Activated naive CD4-positive, alpha-beta T cell treated with anti-CD3 and anti-CD28 coated beads for 36 hours (primary cell): ENCODE measurements around the gene BIRC7. TPM values are rescaled to one million over a fixed set of nuclear protein-coding genes. Genes with fewer than 3 reads are reported as not detected.
"Not testable (repeated sequence)": the region's sequence is repeated elsewhere in the genome, so short reads cannot be mapped to it uniquely, and the experiment has no call there.

Experiments
- CTCF ChIA-PET: fragments of 350-600 bp; sonication (Branson Sonifier 250); formaldehyde crosslinking; loops from one replicate; lab custom pipeline; 2021; ENCODE audit warnings: antibody characterized with exemption; lab: Charles Lee
- DNase-seq: peaks from one replicate; pipeline ENCODE4 v3.0.0-alpha.2; 2020
- H3K27ac Mint-ChIP-seq: one replicate; pipeline ENCODE4 v1.8.0; 2021; ENCODE audit warnings: mild to moderate bottlenecking, mixed read lengths
- H3K27me3 Mint-ChIP-seq: one replicate; pipeline ENCODE4 v1.8.0; 2021; ENCODE audit warnings: low read depth, mixed read lengths
- H3K36me3 Mint-ChIP-seq: one replicate; pipeline ENCODE4 v1.8.0; 2021; ENCODE audit warnings: low read depth, mixed read lengths
- H3K4me1 Mint-ChIP-seq: one replicate; pipeline ENCODE4 v1.8.0; 2021; ENCODE audit warnings: low read depth, mixed read lengths
- H3K4me3 Mint-ChIP-seq: one replicate; pipeline ENCODE4 v1.8.0; 2021; ENCODE audit warnings: mild to moderate bottlenecking, moderate library complexity, mixed read lengths
- H3K9me3 Mint-ChIP-seq: one replicate; pipeline ENCODE4 v1.8.0; 2021; ENCODE audit warnings: mixed read lengths
- intact Hi-C: fragments of 100-400 bp; cut with micrococcal nuclease; formaldehyde crosslinking; loops from one replicate; pipeline ENCODE4 v1.15.1; 2023
- total RNA-seq, 2 experiments: library from RNA; stranded (reverse); gene quantifications; one replicate each; pipeline ENCODE4 v1.2.3, GENCODE V29; 2021

The BIRC7 gene
- total RNA-seq, 2 experiments from 2014 or later, result not detected

DNA sequence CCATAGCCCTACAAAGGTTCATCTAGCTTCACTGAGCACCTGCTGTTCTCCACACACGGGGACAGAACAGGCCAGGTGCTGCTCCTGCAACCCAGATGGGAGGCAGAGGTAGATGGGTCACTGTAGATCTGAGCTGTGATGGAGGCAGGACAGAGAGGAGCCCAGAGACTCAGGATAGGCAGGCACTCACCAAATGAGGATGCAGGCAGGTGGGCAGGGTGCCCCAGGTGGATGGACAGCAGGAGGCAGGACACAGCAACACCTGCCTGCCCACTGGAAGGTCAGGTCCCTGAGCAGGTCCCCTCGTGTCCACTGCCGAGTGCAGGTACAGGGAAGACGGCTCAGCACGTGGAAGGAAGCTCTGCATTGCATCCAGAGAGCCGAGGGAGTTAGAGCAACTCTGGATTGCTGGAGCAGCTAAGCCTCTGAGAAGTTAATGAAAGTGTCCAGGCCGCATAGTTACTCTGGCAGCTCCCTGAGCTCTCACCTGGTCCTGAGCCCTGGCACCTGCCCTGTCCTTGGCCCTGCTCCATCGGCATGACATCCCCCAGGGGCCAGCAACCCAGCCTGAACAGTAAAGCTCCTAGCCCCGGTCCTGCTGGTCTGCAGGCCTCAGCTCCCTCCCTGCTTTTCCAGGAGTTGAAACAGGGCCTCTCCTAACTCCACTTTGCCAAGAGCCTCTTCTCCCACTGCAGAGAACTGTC, 14.9 kb upstream of the BIRC7 start:
- Mint-ChIP-seq H3K4me3 (no peak overlapping the region), H3K27me3 (no peaks in the 10 kb centered on the region), H3K36me3 (no peaks in the 10 kb centered on the region), H3K9me3 (no peaks in the 10 kb centered on the region), H3K27ac (no peak overlapping the region), H3K4me1 (peaks cover 7% of the 10 kb centered on the region)
- intact Hi-C loops, result no loop called here
- CTCF ChIA-PET, result interaction anchor here (1.2 kb wide), 1 partner anchor 141 kb away, joined by 5 read pairs; no protein-coding TSS in a partner anchor
- DNase-seq, result no peak

DNA sequence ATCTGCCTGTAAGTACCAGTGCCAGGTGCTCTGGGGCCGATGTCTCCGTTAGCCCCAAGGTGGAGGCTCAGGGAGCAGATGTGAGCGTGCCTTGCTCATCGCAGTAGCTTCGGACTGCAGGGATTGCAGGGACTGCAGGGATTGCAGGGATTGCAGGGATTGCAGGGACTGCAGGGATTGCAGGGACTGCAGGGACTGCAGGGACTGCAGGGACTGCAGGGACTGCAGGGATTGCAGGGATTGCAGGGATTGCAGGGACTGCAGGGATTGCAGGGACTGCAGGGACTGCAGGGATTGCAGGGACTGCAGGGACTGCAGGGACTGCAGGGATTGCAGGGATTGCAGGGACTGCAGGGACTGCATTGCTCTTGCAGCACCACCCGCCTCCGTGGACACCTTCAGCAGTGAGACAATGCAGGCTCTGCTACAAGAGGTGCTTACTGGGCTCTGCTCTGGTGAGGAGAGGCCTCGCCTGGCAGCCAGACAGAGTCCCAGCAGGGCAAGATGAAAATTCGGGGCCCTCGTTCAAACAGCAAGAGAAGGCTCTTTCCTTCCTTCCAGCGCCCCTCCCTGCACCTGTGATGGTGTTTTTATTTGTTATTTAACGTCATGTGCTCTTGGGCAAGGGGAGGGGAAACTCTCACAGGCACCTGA, 14.2 kb upstream of the BIRC7 start:
- H3K27ac Mint-ChIP-seq, H3K4me1 Mint-ChIP-seq, H3K9me3 Mint-ChIP-seq, H3K36me3 Mint-ChIP-seq, H3K27me3 Mint-ChIP-seq, DNase-seq, intact Hi-C loops, H3K4me3 Mint-ChIP-seq: not testable (repeated sequence)
- CTCF ChIA-PET, result interaction anchor here (1.2 kb wide), 1 partner anchor 141 kb away, joined by 5 read pairs; no protein-coding TSS in a partner anchor

DNA sequence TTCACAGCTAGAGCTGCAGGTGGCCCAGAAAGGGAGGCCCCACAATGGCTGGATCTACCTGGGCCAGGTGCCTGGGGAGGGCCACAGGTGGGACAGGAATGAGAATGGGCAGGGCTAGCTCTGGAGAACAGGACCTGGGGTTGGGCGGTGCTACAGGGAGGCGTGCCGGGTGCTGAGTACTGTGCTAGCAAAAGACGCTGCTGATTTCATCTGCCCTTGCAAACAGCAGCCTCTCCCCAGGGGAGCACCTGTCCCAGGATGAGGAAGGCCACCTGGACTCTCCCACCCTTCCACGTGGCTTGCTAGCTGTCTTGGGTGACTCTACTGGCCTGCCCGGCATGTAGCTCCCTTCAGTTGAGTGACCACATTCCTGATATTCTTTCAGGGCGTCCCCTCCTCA, 13.2 kb upstream of the BIRC7 start:
- Mint-ChIP-seq H3K4me1 (no peaks in the 10 kb centered on the region), H3K9me3 (no peaks in the 10 kb centered on the region), H3K27me3 (no peaks in the 10 kb centered on the region), H3K4me3 (no peak overlapping the region), H3K27ac (no peak overlapping the region), H3K36me3 (no peaks in the 10 kb centered on the region)
- DNase-seq, result no peak
- intact Hi-C loops, result no loop called here
- CTCF ChIA-PET, result interaction anchor here (0.6 to 5.4 kb wide), 16 partner anchors 9 to 243 kb away, joined by 3 to 54 read pairs (median 7); partner anchors contain the start of genes BIRC7 and YTHDF1

DNA sequence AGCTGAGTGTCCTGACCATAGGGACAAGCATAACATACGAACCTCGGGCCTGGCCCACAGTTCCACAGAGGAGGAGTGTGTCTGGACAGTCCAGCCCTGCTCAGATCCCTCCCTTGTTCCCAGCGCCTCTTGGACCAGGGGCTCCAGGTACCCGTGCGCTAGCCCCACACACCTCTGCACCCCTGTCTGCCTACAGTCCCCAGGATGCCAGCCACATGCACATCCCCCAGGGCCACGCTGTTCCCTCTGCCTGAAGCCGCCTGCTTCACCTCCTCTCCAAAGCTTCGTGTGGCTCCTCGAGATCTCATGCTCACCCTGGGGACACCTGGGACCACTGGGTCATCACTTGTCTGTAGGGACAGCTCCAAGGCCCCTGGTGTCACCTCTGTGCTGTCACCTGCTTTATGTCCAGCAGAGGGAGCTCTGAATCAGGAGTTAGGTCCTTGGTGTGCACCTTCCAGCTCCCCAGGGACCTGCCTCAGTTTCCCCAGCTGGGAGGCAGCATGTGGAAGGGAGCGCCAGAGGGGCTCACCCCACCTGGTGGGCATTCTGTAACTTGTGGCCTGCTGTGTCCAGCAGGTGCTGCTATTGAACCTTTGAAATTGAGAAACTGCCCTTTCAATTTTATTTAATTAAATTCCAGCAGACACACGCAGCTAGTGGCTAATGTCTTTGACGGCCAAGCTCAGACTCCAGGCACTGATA, 12.4 kb upstream of the BIRC7 start:
- Mint-ChIP-seq H3K36me3 (no peaks in the 10 kb centered on the region), H3K27me3 (no peaks in the 10 kb centered on the region), H3K27ac (no peak overlapping the region), H3K4me3 (no peak overlapping the region), H3K9me3 (no peaks in the 10 kb centered on the region), H3K4me1 (no peaks in the 10 kb centered on the region)
- DNase-seq, result peak; percentile 63
- intact Hi-C loops, result loop anchor here (1.0 kb wide), 3 partner anchors 28 to 158 kb away; no protein-coding TSS in a partner anchor
- CTCF ChIA-PET, result interaction anchor here (0.6 to 5.4 kb wide), 35 partner anchors 10 to 273 kb away, joined by 3 to 54 read pairs (median 4); partner anchors contain the start of genes ARFGAP1, BIRC7 and YTHDF1

DNA sequence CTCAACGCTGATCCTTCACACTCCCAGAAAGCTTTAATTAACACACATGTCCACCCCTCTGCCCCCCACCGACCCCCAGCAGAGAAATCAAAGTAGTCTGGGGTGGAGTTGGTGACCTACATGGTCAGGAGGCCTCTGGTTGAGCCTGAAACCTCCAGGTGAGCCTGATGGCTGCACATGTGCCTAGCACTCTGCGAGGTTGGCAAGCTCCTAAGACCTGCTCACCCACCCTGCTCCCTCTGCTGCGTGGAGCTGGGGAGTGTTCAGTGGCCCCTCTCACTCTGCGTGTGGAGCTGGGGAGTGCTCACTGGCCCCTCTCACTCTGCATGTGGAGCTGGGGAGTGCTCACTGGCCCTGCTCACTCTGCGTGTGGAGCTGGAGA, 11.9 kb upstream of the BIRC7 start:
- CTCF ChIA-PET, result interaction anchor here (0.6 to 5.4 kb wide), 31 partner anchors 10 to 273 kb away, joined by 3 to 54 read pairs (median 5); partner anchors contain the start of genes ARFGAP1, BIRC7 and YTHDF1
- no peak overlapping the region for H3K27ac Mint-ChIP-seq
- intact Hi-C loops, result loop anchor here (1.0 kb wide), 3 partner anchors 27 to 157 kb away; no protein-coding TSS in a partner anchor

DNA sequence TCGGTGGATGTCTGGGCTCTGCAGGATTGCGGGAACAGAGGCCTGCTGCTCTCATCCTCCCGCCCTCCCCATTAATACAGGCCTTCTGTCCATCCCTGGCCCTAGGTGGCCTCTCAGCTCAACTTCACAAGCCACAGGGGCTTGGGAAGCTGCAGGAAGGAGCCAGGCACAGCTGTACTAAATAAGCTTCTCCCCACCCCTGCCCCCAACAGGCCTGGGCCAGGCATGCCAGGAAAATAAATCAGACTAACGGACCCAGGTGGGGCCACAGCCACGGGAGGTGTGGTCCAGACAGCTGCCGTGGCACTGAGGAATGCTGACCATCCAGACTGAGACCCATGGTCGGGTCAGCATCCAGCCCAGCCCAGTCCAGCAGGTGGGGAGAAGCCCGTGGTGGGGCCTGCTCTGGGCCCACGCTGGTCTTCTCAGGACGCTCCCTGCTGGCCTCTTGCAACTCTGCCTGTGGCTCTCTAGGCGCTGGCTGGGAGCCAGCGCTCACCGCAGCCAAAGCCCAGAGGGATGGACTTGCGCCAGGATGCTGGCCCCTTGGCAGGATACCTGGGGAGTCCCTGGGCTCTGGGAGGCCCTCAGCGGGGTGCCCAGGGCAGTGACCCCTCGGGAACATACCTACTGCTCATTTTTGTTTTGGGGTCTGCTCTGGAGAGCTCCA, 11.2 kb upstream of the BIRC7 start:
- Mint-ChIP-seq H3K4me1 (no peaks in the 10 kb centered on the region), H3K36me3 (no peaks in the 10 kb centered on the region), H3K4me3 (no peak overlapping the region), H3K27ac (no peak overlapping the region), H3K27me3 (peaks cover 6% of the 10 kb centered on the region), H3K9me3 (no peaks in the 10 kb centered on the region)
- no peak for DNase-seq
- CTCF ChIA-PET, result interaction anchor here (1.1 to 5.4 kb wide), 16 partner anchors 10 to 272 kb away, joined by 3 to 54 read pairs (median 10); partner anchors contain the start of genes ARFGAP1, BIRC7 and YTHDF1
- intact Hi-C loops, result no loop called here

More for the DNA sequence above, 11.9 kb upstream of the BIRC7 start:
- Mint-ChIP-seq H3K9me3 (no peaks in the 10 kb centered on the region), H3K4me1 (no peaks in the 10 kb centered on the region), H3K4me3 (no peak overlapping the region), H3K27me3 (no peaks in the 10 kb centered on the region), H3K36me3 (no peaks in the 10 kb centered on the region)
- no peak for DNase-seq

DNA sequence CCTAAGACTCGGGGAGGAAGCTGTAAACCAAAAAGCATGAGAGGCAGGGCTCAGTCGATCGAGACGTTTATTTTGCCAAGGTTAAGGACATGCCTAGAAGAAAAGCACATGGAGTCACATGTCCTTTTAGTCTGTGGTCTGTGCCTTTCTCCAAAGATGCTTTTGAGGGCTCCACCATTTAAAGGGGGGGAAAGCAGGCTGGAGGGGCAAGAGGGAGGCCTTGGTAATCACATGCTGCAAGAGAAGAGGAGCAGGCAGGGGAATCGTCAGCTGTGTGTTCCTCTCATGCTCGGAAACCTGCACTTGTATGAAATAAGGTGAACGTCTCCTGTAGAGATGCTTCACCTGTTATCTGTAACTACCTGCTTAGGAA, 10.6 kb upstream of the BIRC7 start:
- Mint-ChIP-seq H3K4me1 (no peaks in the 10 kb centered on the region), H3K9me3 (no peaks in the 10 kb centered on the region), H3K36me3 (no peaks in the 10 kb centered on the region), H3K27me3 (peaks cover 10% of the 10 kb centered on the region), H3K27ac (no peak overlapping the region), H3K4me3 (no peak overlapping the region)
- no peak for DNase-seq
- CTCF ChIA-PET, result interaction anchor here (1.6 to 5.4 kb wide), 7 partner anchors 10 to 155 kb away, joined by 5 to 54 read pairs (median 32); partner anchors contain the start of genes ARFGAP1, BIRC7 and YTHDF1
- intact Hi-C loops, result no loop called here

DNA sequence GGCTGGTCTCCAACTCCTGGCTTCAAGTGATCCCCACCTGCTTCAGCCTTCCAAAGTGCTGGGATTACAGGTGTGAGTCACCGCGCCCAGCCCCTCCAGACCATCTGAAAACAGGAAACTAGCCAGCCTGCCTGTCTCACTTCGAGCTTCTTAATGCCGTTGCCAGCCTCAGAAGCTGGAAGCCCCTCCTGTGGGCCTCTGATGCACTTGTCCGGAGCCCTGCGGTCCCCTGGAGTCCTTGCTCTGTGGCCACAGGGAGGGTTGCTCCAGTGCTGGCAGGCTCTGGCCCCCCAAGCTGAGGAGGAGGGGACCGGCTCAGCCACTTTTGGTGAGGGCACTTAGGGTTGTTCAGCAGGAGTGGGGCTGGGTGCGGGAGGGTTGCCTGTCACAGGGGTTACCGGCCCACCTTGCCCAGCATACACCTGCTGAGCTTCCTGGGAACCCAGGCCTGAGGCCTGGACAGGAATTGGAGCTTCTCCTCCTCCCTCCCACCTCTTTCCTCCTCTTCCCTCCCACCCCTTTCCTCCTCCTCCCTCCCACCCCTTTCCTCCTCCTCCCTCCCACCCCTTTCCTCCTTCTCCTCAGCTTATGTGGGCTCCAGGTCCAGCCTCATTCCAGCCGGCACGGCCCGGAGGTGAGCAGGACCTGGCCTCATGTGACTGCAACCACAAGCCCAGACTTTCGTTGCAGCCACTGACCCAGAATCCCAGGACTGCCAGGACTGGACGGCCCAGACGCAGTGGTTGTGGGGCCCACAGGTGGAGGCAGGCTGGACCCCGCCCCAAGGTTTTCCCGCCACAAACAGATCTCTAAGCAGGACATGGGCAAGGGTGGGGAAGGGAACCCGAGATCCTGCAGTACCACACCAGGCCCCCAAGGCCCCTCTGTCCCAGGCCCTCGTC, 9.4 kb upstream of the BIRC7 start:
- H3K9me3 Mint-ChIP-seq, result no peaks in the 10 kb centered on the region
- no peak for DNase-seq
- no peaks in the 10 kb centered on the region for H3K4me1 Mint-ChIP-seq
- CTCF ChIA-PET, result interaction anchor here (0.8 to 5.4 kb wide), 5 partner anchors 9 to 154 kb away, joined by 3 to 54 read pairs (median 5); partner anchors contain the start of gene BIRC7
- H3K27me3 Mint-ChIP-seq, result peaks cover 19% of the 10 kb centered on the region
- H3K36me3 Mint-ChIP-seq, result no peaks in the 10 kb centered on the region
- H3K27ac Mint-ChIP-seq, result no peak overlapping the region
- intact Hi-C loops, result no loop called here
- no peak overlapping the region for H3K4me3 Mint-ChIP-seq

DNA sequence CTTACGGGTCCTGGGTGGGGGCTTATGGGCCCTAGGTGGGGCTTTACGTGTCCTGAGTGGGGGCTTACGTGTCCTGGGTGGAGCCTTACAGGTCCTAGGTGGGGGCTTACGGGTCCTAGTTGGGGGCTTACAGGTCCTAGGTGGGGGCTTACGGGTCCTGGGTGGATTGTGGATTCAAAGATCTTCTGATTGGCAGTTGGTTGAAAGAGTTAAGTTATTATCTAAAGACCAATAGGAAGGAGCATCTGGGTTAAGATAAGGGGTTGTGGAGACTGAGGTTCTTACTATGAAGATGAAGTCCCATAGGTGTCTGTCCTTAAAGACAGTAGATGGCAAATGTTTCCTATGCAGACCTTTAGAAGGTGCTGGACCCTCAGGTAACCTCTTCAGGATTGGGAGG, 8.4 kb upstream of the BIRC7 start:
- Mint-ChIP-seq H3K27ac (no peak overlapping the region), H3K9me3 (no peaks in the 10 kb centered on the region), H3K36me3 (no peaks in the 10 kb centered on the region), H3K4me1 (no peaks in the 10 kb centered on the region), H3K4me3 (no peak overlapping the region), H3K27me3 (peaks cover 23% of the 10 kb centered on the region)
- intact Hi-C loops, result no loop called here
- DNase-seq, result no peak
- CTCF ChIA-PET, result interaction anchor here (5.4 kb wide), 1 partner anchor 153 kb away, joined by 54 read pairs; no protein-coding TSS in a partner anchor

DNA sequence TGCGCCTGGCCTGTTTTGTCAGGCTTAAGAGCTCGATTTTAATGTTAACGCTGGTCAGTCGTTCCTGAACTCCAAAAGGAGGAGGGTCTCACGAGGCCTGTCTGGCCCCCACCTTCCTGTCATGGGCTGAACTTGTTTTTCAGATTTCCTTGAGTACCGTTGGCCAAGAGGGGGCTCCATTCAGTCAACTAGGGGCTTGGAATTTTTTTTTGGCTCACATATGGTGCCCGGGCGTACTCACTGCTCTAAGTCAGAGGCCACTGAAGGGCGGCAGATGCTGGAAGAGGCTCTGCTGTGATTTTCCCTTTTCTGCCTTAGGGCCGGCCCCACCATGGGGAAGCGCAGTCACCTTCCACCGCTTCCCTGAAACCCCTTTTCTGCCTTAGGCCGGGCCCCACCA, 6.9 kb upstream of the BIRC7 start:
- H3K27ac Mint-ChIP-seq, result no peak overlapping the region
- no peak for DNase-seq
- no peak overlapping the region for H3K4me3 Mint-ChIP-seq
- CTCF ChIA-PET, result interaction anchor here (0.7 kb wide), 1 partner anchor 31 kb away, joined by 3 read pairs; no protein-coding TSS in a partner anchor
- intact Hi-C loops, result no loop called here
- H3K36me3 Mint-ChIP-seq, result no peaks in the 10 kb centered on the region
- H3K4me1 Mint-ChIP-seq, result no peaks in the 10 kb centered on the region
- peaks cover 30% of the 10 kb centered on the region for H3K27me3 Mint-ChIP-seq
- no peaks in the 10 kb centered on the region for H3K9me3 Mint-ChIP-seq

DNA sequence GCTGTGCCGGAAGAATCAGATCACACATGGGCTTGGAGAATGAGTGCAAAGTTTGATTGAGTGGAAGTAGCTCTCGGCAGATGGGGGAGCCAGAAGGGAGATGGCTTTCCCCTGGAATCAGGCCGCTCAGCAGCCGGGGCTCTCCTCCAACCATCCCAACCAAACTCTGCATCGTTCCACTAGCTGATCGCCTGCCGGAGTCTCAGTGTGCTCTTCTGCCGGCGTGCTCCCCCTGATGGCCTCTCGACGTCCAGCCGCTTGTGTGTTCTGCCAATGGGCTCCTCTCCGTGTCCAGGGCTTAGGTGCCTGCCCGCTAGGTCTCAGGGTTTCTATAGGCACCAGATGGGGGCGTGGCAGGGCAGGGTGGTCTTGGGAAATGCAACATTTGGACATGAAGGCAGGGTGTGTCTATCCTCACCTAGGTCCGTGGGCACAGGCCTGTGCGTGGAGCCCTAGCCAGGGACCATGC, 4.9 kb upstream of the BIRC7 start:
- H3K9me3 Mint-ChIP-seq, result no peaks in the 10 kb centered on the region
- H3K27me3 Mint-ChIP-seq, result peaks cover 30% of the 10 kb centered on the region
- peaks cover 4% of the 10 kb centered on the region for H3K4me1 Mint-ChIP-seq
- no peak for DNase-seq
- no peak overlapping the region for H3K27ac Mint-ChIP-seq
- intact Hi-C loops, result no loop called here
- CTCF ChIA-PET, result interaction anchor here (1.0 kb wide), 1 partner anchor 173 kb away, joined by 3 read pairs; no protein-coding TSS in a partner anchor
- no peak overlapping the region for H3K4me3 Mint-ChIP-seq
- no peaks in the 10 kb centered on the region for H3K36me3 Mint-ChIP-seq
